GM12873 (cell line): ENCODE measurements around the gene RAD21L1.

Source experiments
- CTCF ChIP-seq: IDR thresholded peaks from 2 replicates; pipeline ENCODE4 v1.5.1; 2012; ENCODE audit warnings: low read depth, mild to moderate bottlenecking, moderate library complexity, low read length, control low read depth; ENCODE audit not compliant: insufficient read depth; ENCODE audit errors: missing control alignments

RAD21L1 gene

GRCh38 chr20:1296117-1296610, 70.3 kb downstream of the RAD21L1 start:
- TF ChIP-seq CTCF: no peak

DNA sequence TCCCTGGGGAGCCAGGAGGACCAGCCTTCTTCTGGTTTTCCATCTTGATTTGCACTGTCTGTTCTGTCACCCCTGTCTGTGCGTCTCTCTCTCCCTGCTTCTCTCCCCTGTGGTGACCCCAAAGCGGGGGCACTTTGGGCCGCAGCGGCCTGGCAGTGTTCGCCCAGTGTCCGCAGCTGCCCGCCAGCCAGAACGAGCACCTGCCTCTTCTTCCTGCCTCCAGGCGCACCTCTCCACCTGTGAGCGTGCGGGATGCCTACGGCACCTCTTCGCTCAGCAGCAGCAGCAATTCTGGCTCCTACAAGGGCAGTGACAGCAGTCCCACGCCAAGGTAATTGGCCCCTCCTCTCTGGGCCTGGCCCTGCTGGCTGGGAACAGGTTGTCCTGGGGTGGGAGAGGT, 71.1 kb downstream of the RAD21L1 start:
- no peak for TF ChIP-seq CTCF

DNA sequence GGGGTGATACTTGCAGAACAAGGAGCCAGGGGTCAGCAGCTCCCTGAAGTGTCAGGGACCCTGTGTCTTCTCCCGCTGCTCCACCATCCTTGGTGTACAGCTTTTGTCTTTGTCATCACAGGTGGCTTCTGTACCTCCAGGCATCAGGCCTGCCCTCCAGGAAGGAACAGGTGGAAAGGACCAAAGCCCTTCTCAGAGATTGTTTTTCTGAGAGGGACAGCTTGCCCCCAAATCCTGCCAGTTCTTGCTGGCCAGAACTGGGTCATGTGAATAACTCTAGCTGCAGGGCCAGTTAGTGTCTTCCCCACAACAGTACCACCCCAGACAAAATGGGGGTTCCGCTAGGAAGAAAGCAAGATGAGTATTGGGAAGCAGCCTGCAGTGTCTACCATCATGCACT, 71.6 kb downstream of the RAD21L1 start:
- TF ChIP-seq CTCF: no peak

DNA sequence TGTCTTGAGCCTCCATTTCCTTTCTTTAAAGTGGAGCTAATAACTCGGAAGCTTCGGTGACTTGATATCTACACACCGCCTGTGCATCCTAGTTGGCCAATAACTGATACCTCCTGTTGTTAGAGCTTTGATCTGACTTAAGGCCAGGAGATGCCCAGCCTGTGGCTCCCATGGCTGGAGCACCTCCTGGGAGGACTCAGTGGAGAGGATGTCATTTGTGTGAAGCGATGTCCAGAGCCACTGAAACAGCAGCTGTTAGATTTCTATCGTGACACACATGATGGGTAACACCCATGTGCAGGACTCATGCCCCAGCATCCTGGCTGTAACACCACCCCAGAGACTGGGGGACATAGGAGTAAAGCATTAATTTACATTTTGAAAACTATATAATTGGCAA, 72.3 kb downstream of the RAD21L1 start:
- TF ChIP-seq CTCF: no peak

DNA sequence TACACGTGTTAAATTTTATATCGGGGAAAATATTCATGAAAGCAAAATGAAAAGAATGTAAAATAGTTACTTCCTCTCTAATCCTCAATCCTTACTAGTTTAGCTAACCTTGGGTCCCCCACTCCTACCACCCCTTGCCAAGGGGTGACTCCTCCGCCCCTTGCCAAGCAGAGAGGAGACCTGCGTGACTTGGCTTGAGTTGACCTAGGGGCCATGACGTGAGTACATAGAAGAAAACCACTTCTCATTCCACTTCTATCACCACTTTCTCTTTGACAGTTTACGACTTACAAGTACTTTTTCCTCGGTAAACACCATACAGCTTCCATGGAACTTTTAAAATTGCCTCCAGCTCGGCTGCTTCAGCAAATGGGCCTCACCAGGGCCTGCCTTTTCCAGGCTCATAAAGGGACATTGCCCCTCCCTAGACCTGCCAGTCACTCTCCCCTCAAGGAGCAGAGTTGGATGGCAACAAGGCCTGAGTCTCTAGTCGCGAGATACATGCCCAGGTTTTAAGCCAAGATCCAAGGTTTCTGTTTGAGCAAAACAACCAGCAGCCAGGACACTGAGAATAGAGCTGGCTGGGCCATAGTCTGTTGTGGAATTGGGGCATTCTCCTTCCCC, 73.2 kb downstream of the RAD21L1 start:
- no peak for TF ChIP-seq CTCF

GRCh38 chr20:1299522-1299921, 73.7 kb downstream of the RAD21L1 start:
- peak; percentile 69 for TF ChIP-seq CTCF

DNA sequence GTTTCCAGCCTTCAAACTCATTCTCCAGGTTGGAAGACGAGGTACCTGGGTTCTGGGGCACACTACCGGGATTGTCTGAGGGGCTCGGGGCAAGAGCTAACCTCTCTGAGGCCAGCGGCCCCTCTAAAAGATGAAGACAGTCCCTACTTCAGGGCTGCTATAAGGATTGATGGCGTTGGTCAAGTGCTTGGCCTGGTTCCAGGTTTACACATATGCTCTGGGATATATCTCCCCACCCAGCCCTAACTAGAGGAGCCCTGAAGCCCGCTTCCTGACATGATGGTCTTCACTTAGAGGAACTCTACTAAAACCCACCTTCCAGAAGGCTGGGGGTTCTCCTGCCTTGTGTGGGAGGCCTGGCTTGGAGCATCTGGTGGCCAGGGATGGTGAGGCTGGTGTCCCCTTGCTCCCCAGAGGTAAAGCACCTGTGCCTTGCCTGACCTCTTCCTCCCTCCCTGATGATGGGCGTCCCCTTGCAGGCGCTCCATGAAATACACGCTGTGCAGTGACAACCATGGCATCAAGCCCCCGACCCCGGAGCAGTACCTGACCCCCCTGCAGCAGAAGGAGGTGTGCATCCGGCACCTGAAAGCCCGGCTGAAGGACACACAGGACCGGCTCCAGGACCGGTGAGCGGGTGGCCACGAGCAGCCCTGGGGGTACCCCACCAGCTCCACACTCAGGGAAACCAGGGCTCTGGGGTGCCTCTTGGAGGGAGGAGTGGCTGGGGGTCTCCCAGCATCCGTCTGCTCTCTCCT, 74.4 kb downstream of the RAD21L1 start:
- no peak for TF ChIP-seq CTCF
